ENCODE results near the gene SDR39U1.

GRCh38 chr14:24431569-24432258 is 10.9 kb downstream of the SDR39U1 start:
- TF ChIP-seq ZNF416 (tag by site-specific recombination; IDR thresholded peaks at IDR 0.05): no peak
- TF ChIP-seq ZNF768 (tag by site-specific recombination; IDR thresholded peaks at IDR 0.05): no peak
- TF ChIP-seq ZNF132 (tag by site-specific recombination; IDR thresholded peaks at IDR 0.05; ENCODE audit: borderline replicate concordance): no peak
- TF ChIP-seq CTCF (tag by site-specific recombination; IDR thresholded peaks at IDR 0.05): peak; percentile 99
- peak; percentile 75; the same call in 1 of the 2 replicates for TF ChIP-seq ZNF76 (tag by site-specific recombination; IDR thresholded peaks at IDR 0.05; ENCODE audit: borderline replicate concordance, low read depth)
- TF ChIP-seq, protein P1, sequence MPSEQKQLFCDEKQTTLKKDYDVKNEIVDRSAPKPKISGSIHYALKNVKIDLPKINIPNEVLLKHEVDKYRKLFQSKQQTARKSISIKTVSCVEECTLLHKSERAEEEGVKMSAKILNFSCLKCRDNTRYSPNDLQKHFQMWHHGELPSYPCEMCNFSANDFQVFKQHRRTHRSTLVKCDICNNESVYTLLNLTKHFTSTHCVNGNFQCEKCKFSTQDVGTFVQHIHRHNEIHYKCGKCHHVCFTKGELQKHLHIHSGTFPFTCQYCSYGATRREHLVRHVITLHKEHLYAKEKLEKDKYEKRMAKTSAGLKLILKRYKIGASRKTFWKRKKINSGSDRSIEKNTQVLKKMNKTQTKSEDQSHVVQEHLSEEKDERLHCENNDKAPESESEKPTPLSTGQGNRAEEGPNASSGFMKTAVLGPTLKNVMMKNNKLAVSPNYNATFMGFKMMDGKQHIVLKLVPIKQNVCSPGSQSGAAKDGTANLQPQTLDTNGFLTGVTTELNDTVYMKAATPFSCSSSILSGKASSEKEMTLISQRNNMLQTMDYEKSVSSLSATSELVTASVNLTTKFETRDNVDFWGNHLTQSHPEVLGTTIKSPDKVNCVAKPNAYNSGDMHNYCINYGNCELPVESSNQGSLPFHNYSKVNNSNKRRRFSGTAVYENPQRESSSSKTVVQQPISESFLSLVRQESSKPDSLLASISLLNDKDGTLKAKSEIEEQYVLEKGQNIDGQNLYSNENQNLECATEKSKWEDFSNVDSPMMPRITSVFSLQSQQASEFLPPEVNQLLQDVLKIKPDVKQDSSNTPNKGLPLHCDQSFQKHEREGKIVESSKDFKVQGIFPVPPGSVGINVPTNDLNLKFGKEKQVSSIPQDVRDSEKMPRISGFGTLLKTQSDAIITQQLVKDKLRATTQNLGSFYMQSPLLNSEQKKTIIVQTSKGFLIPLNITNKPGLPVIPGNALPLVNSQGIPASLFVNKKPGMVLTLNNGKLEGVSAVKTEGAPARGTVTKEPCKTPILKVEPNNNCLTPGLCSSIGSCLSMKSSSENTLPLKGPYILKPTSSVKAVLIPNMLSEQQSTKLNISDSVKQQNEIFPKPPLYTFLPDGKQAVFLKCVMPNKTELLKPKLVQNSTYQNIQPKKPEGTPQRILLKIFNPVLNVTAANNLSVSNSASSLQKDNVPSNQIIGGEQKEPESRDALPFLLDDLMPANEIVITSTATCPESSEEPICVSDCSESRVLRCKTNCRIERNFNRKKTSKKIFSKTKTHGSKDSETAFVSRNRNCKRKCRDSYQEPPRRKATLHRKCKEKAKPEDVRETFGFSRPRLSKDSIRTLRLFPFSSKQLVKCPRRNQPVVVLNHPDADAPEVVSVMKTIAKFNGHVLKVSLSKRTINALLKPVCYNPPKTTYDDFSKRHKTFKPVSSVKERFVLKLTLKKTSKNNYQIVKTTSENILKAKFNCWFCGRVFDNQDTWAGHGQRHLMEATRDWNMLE (tag by site-specific recombination; conservative IDR thresholded peaks at IDR 0.05; ENCODE audit: low read depth): no peak
- no peak for TF ChIP-seq ZNF501 (tag by site-specific recombination; IDR thresholded peaks at IDR 0.05)
- no peak for TF ChIP-seq ZNF830 (tag by site-specific recombination; IDR thresholded peaks at IDR 0.05; ENCODE audit: low read depth)
